Measurements from ENCODE around the gene KIAA0513. TPM values are rescaled to one million over a fixed set of nuclear protein-coding genes. Genes with fewer than 3 reads are reported as not detected.

The KIAA0513 gene
- total and polyA plus RNA-seq, 10 of the 15 experiments (the other 5 are each of a cell fraction or from before 2014, with no cell fraction given), result 0.14 to 5.8 (median 2.0) TPM

GRCh38 chr16:85079785-85080570 lies 52.4 kb downstream of the KIAA0513 start:
- Histone ChIP-seq H3K9me3 (replicated peaks; ENCODE audit: control insufficient read depth, insufficient read depth, low read length) (no peaks in the 10 kb centered on the region), H3K9ac (ENCODE audit: control insufficient read depth, insufficient read depth, low read length) (no peak overlapping the region), H3K4me2 (ENCODE audit: control insufficient read depth, insufficient read depth) (no peak overlapping the region), H3K4me3 (no peak overlapping the region), H4K20me1 (ENCODE audit: control insufficient read depth, insufficient read depth) (no peaks in the 10 kb centered on the region), H3K36me3 (ENCODE audit: control insufficient read depth in 2 of 2, insufficient read depth in 2 of 2, low read length in 1 of 2) (no peaks in the 10 kb centered on the region), H3K27ac (ENCODE audit: control insufficient read depth, insufficient read depth) (no peak overlapping the region), H3K79me2 (ENCODE audit: control insufficient read depth, insufficient read depth, low read length) (no peaks in the 10 kb centered on the region), H3K4me1 (ENCODE audit: control insufficient read depth, insufficient read depth, low read length) (peaks cover 21% of the 10 kb centered on the region), H3K27me3 (replicated peaks in 1 of 2; ENCODE audit: control insufficient read depth in 2 of 2, insufficient read depth in 2 of 2, low read length in 1 of 2) (no peaks in the 10 kb centered on the region; a peak in 1 of 4 replicates), H2AFZ (ENCODE audit: control insufficient read depth, low read depth, low read length) (no peak overlapping the region)
- SMC1A ChIA-PET (ENCODE audit: uncharacterized antibody, unreplicated experiment), result no interaction called here
- ATAC-seq (no peak), DNase-seq (ENCODE audit: low read depth, low spot score) (no peak), FAIRE-seq (no peak)
- in situ Hi-C loops (cut with MboI), result no loop called here
- no TSS peak for BruUV-seq (replicated peaks)
- 56% methylated on average over 22 of the region's 22 CpGs for WGBS (ENCODE audit: insufficient coverage, insufficient replicate concordance, low lambda C conversion rate, missing lambda C conversion rate)
- RAD21 ChIA-PET (ENCODE audit: unreplicated experiment), result no interaction called here
- CTCF ChIA-PET, result interaction anchor here (1.1 kb wide), 1 partner anchor 58 kb away, joined by 3 read pairs; no protein-coding TSS in a partner anchor
- TF ChIP-seq DPF2 (IDR thresholded peaks at IDR 0.05), result no peak
- TF ChIP-seq SUPT20H (IDR thresholded peaks at IDR 0.05; ENCODE audit: borderline replicate concordance, control insufficient read depth, low read depth, low read length), result no peak
- TF ChIP-seq, protein P1, sequence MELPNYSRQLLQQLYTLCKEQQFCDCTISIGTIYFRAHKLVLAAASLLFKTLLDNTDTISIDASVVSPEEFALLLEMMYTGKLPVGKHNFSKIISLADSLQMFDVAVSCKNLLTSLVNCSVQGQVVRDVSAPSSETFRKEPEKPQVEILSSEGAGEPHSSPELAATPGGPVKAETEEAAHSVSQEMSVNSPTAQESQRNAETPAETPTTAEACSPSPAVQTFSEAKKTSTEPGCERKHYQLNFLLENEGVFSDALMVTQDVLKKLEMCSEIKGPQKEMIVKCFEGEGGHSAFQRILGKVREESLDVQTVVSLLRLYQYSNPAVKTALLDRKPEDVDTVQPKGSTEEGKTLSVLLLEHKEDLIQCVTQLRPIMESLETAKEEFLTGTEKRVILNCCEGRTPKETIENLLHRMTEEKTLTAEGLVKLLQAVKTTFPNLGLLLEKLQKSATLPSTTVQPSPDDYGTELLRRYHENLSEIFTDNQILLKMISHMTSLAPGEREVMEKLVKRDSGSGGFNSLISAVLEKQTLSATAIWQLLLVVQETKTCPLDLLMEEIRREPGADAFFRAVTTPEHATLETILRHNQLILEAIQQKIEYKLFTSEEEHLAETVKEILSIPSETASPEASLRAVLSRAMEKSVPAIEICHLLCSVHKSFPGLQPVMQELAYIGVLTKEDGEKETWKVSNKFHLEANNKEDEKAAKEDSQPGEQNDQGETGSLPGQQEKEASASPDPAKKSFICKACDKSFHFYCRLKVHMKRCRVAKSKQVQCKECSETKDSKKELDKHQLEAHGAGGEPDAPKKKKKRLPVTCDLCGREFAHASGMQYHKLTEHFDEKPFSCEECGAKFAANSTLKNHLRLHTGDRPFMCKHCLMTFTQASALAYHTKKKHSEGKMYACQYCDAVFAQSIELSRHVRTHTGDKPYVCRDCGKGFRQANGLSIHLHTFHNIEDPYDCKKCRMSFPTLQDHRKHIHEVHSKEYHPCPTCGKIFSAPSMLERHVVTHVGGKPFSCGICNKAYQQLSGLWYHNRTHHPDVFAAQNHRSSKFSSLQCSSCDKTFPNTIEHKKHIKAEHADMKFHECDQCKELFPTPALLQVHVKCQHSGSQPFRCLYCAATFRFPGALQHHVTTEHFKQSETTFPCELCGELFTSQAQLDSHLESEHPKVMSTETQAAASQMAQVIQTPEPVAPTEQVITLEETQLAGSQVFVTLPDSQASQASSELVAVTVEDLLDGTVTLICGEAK (IDR thresholded peaks at IDR 0.05; ENCODE audit: borderline replicate concordance), result peak; percentile 52
- TF ChIP-seq ZNF274 (IDR thresholded peaks at IDR 0.05; ENCODE audit: insufficient read depth, insufficient read length), result no peak
- TF ChIP-seq, protein P2, sequence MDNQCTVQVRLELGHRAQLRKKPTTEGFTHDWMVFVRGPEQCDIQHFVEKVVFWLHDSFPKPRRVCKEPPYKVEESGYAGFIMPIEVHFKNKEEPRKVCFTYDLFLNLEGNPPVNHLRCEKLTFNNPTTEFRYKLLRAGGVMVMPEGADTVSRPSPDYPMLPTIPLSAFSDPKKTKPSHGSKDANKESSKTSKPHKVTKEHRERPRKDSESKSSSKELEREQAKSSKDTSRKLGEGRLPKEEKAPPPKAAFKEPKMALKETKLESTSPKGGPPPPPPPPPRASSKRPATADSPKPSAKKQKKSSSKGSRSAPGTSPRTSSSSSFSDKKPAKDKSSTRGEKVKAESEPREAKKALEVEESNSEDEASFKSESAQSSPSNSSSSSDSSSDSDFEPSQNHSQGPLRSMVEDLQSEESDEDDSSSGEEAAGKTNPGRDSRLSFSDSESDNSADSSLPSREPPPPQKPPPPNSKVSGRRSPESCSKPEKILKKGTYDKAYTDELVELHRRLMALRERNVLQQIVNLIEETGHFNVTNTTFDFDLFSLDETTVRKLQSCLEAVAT (IDR thresholded peaks at IDR 0.05), result no peak
- TF ChIP-seq MTA3 (IDR thresholded peaks at IDR 0.05; ENCODE audit: borderline replicate concordance, low read length), result no peak
- no peak for TF ChIP-seq PRDM15 (CRISPR knock-in tag; IDR thresholded peaks at IDR 0.05)
- POLR2A ChIA-PET, result no interaction called here
- intact Hi-C loops (cut with micrococcal nuclease; ENCODE audit: unreplicated experiment), result no loop called here

Data from GM12878 (cell line).